Embryonic facial prominence (tissue), 1 donor: ENCODE results near the gene ADAMTSL2.

Source experiments
- DNase-seq: peaks from one replicate; pipeline ENCODE4 v3.0.0-alpha.2; 2016; ENCODE audit errors: extremely low spot score

The ADAMTSL2 gene

GRCh38 chr9:133534346-133535291 lies at the start of gene ADAMTSL2:
Gene ADAMTSL2, plus strand, starts transcription at chr9:133534704. Its CDS starts 2,009 bp downstream, at chr9:133536713.
- DNase-seq: no peak

- DNase-seq: no peak
Measured at GRCh38 chr9:133485531-133486260, 48.8 kb upstream of the ADAMTSL2 start.

GRCh38 chr9:133487331-133487725 lies 47.2 kb upstream of the ADAMTSL2 start:
- DNase-seq: no peak

GRCh38 chr9:133488686-133489252 lies 45.7 kb upstream of the ADAMTSL2 start:
- DNase-seq: no peak

GRCh38 chr9:133489253-133490190 lies 45.0 kb upstream of the ADAMTSL2 start:
- DNase-seq: no peak

GRCh38 chr9:133490201-133490681 lies 44.3 kb upstream of the ADAMTSL2 start:
- no peak for DNase-seq

GRCh38 chr9:133490865-133491655 lies 43.4 kb upstream of the ADAMTSL2 start:
- DNase-seq: no peak

- no peak for DNase-seq
Measured at GRCh38 chr9:133491656-133491925, 42.9 kb upstream of the ADAMTSL2 start.

- DNase-seq: no peak
Measured at GRCh38 chr9:133492061-133493021, 42.2 kb upstream of the ADAMTSL2 start.

GRCh38 chr9:133493428-133493827 lies 41.1 kb upstream of the ADAMTSL2 start:
- no peak for DNase-seq

GRCh38 chr9:133493845-133494540 lies 40.5 kb upstream of the ADAMTSL2 start:
- DNase-seq: no peak

GRCh38 chr9:133494636-133495326 lies 39.7 kb upstream of the ADAMTSL2 start:
- no peak for DNase-seq

- DNase-seq: no peak
Measured at GRCh38 chr9:133495327-133496293, 38.9 kb upstream of the ADAMTSL2 start.

GRCh38 chr9:133496861-133497842 lies 37.4 kb upstream of the ADAMTSL2 start:
- no peak for DNase-seq

GRCh38 chr9:133499132-133499891 lies 35.2 kb upstream of the ADAMTSL2 start:
- no peak for DNase-seq
